Stimulated activated naive CD4-positive, alpha-beta T cell (primary cell): ENCODE results near the gene LOXL1.
"Not testable (repeated sequence)": the region's sequence is repeated elsewhere in the genome, so short reads cannot be mapped to it uniquely, and the experiment has no call there.

ENCODE experiments used
- DNase-seq, 6 experiments: peaks; one replicate each; lab custom pipeline; 2025; lab: John Stamatoyannopoulos, UW

Gene LOXL1

DNA sequence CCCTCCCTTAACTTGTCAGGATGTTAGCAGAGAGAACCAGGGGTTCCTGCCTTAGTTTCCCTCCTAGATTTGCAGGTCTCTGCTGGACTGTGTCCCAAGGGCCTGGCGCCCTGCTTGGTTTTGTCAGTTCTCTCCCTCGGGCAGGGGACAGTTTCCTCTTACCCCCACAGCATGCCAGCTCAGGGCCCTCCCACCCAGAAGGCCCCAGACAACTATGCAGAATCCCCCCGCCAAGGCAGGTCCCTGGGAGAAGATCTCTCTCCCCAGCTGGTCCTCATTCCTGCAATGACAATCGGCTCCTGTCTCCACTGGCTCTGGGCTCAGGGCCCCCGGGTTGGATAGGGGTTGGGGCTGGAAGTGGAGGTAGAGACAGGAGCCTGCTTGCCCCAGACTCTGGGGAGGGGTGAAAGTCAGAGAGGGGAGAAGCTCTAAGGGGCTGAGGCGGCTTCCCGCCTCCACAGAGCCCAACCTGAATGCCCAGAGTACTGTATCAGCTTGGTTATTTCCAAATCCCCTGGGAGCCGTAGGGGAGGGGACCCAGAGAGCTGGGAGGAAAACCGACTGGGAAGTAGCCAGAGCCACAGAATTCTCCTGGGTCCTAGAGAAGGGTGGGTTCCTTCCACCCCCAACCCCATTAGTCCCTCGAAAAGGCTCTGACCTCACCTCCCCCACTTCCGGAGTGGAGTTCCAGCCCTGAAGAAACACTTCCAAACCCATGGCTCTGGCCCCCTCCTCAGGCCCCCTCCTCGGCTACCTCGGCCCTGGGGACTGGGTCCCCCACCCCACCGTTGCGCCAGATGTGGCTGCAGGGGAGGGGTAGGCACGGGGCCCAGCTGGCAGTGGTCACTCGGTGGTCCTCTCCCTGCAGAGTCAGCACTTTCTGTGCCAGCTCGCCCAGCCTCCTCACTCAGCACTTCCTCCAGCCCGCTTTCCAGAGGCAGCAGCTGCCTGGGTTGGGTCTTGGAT, 3.8 kb upstream of the LOXL1 start:
- no peak for DNase-seq

GRCh38 chr15:73923156-73923487, 3.1 kb upstream of the LOXL1 start:
- DNase-seq = no peak

- no peak for DNase-seq
Observed at GRCh38 chr15:73923488-73924164, 2.6 kb upstream of the LOXL1 start.

DNA sequence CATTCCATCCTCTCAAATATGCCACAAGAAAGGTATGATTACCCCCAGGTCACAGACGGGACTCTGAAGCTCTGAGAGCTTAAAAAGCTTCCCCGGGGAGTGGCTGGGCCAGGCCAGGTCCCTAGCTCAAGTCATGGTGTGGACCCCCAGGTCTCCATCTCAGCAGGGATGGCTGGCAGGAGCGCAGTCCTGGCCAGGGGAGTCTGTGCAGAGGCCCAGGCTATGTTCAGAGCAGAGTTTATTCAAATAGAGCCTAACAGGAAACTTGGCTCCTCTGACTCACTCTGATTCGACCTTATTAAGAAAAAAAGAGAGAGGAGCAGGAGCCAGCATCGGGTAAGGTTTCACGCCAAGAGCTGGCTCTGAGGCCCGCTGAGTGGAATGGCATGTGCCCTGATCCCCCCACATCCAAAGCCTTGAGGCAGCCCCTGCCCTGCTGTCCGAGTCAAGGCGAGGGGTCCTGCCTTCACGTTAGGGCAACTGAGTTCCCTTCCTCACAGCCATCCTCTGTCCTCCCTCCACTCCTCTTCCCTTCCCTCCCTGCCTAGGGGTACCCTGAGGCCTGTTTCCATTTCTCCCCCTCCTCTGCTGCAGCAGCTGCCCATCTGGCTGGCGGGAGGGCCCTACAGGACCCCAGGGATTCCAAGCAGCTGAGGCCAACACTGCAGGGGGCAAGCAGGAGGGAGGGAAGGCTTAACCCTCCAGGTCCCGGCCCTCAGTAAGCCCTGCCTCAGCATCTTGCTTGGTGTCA, 1.9 kb upstream of the LOXL1 start:
- peak in 1 of 6 experiments; percentile 14 for DNase-seq

GRCh38 chr15:73925848-73926218, 429 bp upstream of the LOXL1 start:
- no peak for DNase-seq

- DNase-seq = peak in 5 of 6 experiments; percentile 9 to 64 (median 42)
Observed at GRCh38 chr15:73927003-73927475, 777 bp downstream of the LOXL1 start.

DNA sequence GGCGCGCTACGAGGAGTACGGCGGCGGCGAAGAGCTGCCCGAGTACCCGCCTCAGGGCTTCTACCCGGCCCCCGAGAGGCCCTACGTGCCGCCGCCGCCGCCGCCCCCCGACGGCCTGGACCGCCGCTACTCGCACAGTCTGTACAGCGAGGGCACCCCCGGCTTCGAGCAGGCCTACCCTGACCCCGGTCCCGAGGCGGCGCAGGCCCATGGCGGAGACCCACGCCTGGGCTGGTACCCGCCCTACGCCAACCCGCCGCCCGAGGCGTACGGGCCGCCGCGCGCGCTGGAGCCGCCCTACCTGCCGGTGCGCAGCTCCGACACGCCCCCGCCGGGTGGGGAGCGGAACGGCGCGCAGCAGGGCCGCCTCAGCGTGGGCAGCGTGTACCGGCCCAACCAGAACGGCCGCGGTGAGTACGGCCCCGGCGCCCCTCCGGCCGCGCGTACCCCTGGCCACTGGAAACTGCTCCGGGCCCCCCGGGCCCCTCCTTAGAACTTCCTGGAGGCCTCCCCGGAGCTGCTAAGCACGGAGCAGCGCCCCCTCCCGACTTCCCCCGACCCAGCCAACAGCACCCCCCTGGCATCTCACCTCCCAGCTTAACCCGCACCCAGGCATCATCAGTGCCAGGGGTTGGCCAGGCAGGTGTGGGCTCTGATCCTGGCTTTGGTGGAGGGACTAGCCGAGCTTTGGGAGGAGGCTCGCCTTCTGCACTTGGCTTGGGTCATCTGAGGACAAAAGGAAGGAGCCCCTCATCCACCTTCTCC, 1.4 kb downstream of the LOXL1 start:
- peak; percentile 63 to 93 (median 84) for DNase-seq

DNA sequence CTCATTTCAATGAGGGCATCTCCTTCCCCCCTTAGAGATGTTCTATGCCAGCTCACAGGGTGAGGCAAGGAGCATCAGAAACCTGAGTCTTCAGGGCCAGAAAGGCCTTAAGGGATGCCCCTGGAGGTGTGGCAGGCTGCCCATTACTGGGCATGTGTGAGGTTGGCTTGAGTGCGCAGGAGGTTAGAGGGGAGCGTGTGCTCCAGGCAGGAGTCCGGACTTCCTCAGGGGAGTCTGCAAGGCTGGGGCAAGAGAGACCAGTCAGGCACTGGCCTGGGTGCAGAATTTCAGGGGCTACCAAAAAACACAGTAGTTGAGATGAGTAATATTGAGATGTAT, 1.9 kb downstream of the LOXL1 start:
- DNase-seq = no peak

DNA sequence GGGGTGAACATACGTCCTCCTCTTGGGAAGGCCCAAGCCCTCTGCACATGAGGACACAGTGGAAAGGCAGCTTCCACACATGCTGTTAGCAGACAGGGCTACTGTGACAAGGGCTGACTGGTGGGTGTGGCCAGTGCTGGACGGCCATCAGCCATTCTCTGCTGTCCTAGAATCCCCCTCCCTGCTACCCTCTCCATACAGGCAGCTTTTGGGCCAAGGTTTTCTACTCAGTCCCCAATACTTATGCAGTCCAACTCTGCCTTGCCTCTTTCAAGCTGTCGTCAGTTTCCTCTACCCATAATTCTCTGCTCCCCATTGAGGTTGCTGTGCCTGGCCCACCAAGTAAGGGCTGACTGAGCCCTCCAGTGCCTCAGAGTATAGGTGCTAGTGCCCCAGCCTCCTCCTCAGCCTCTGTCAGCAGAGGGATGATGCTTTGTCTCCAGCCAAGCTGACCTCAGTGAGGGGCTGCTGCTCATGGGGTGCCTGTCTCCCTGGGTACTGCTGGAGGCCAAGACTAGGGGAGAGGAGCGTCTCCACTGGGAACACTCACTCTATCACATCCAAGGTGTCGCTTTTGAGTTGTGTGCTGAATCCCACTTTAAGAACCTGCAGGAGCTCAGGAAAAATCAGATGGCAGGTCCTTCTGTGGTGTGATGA, 2.8 kb downstream of the LOXL1 start:
- DNase-seq = no peak

- DNase-seq = no peak
Observed at GRCh38 chr15:73930371-73930770, 4.1 kb downstream of the LOXL1 start.

DNA sequence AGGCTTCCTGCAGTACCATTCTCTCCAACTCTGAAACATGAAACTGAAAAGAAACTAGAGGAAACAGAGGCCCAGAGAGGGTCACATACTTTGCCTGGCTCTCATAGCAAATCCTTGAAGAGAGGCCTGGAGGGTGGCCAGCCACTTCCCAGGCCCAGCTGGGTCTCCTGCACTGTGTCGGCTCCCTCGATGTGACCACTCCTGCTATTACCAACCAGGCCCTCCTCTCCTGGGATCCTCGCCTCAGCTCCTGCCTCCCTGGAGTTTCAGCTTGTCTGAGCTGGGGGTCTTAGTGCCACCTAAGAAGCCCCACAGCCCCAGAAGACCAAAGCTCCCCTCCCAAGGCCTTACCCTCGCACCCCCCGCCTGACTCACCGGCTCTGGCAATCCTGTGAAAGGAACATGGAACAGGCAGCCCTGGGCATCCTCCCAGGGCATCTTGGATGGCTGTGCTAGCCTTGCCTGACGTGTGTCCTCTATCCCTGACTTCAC, 4.6 kb downstream of the LOXL1 start:
- DNase-seq = no peak

DNA sequence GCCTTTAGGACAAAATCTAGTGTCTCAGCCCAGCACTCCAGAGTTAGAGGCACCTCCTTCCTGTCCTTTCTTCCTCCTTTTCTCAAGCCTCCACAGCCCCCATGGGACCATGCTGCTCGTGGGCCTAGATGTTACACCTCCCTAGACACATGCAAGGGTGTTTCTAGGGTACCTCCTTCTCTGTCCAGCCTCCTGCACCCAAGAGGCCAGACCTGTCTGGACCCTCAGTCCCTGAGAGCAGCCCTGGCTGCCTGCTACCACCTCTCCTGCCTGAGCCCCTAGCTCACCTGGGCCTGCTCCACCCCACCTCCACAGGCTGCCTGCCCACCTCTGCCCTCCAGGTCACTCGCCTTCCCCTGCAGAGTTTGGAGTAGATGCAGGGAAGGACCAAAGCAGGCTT, 5.2 kb downstream of the LOXL1 start:
- no peak for DNase-seq

- no peak for DNase-seq
Observed at GRCh38 chr15:73932381-73933191, 6.3 kb downstream of the LOXL1 start.

- DNase-seq = no peak
Observed at GRCh38 chr15:73934281-73934680, 8.0 kb downstream of the LOXL1 start.

GRCh38 chr15:73935547-73935946, 9.3 kb downstream of the LOXL1 start:
- no peak for DNase-seq

- DNase-seq = no peak
Observed at GRCh38 chr15:73936181-73936580, 9.9 kb downstream of the LOXL1 start.

GRCh38 chr15:73936588-73937290, 10.5 kb downstream of the LOXL1 start:
- DNase-seq = no peak

DNA sequence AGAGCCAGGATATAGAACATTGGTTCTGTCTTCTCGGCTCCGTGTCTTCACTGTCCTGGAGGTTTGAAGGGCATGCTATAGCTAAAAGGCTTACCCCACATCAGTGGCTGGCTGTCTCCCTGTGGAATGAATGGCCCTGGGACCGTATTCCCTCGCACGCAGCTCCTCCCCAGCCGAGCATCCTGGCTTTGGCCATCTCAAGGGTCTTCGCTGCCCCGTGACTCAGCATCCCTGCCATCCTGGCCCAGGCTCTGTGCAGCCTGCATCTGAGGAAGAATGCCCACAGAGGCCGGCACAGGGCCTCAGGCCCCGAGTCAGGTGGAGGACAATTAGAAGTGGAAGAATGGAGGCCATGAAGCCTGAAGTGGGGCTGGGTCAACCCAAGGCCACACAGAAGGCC, 11.0 kb downstream of the LOXL1 start:
- DNase-seq = no peak

GRCh38 chr15:73937726-73938125, 11.5 kb downstream of the LOXL1 start:
- DNase-seq = no peak

DNA sequence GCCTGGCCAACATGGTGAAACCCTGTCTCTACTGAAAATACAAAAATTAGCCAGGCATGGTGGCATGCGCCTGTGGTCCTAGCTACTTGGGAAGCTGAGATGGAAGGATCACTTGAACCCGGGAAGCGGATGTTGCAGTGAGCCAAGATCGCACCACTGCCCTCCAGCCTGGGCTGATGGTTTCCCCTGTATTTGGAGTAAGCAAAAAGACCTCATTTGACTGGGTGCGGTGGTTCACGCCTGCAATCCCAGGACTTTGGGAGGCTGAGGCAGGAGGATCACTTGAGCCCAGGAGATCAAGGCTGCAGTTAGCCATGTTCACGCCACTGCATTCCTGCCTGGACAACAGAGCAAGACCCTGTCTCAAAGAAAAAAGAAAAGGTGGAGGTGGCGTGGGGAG, 12.3 kb downstream of the LOXL1 start:
- not testable (repeated sequence) for DNase-seq
